Fibroblast of mammary gland (primary cell): ENCODE results near the gene EMB.

Source experiments
- DNase-seq: peaks from one replicate; pipeline ENCODE4 v3.0.0-alpha.2; 2010; ENCODE audit warnings: low read depth
- H3K4me3 ChIP-seq: 2 replicates; pipeline ENCODE4 v1.5.1; 2011; ENCODE audit warnings: low read depth, mild to moderate bottlenecking, low read length, moderate library complexity; ENCODE audit not compliant: control insufficient read depth
- TF ChIP-seq, protein P1 (sequence below): conservative IDR thresholded peaks from 2 replicates; pipeline ENCODE4 v1.5.1; 2011; ENCODE audit warnings: low read depth, low read length, inconsistent platforms; ENCODE audit not compliant: control insufficient read depth, insufficient read depth

The EMB gene

DNA sequence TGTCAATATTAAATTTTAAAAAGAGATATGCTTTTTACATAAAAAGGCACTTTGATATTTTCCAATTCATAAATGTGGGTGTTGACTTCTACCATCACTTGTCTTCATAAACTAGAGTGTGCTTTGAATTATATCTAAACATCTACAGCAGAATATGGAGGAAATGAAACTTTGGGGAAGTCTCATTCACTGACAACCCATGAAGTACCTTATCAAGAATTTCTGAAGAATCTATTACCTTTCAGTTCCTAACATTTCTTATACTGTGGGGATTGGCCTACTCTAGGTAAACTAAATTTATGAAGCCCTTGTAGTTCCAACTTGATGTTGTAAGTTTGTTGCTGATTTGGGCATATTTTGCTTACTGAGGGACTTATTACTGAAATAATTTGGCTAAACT, 81.9 kb downstream of the EMB start:
- no peak for DNase-seq
- no peak overlapping the region for H3K4me3 ChIP-seq
- TF ChIP-seq, protein P1, sequence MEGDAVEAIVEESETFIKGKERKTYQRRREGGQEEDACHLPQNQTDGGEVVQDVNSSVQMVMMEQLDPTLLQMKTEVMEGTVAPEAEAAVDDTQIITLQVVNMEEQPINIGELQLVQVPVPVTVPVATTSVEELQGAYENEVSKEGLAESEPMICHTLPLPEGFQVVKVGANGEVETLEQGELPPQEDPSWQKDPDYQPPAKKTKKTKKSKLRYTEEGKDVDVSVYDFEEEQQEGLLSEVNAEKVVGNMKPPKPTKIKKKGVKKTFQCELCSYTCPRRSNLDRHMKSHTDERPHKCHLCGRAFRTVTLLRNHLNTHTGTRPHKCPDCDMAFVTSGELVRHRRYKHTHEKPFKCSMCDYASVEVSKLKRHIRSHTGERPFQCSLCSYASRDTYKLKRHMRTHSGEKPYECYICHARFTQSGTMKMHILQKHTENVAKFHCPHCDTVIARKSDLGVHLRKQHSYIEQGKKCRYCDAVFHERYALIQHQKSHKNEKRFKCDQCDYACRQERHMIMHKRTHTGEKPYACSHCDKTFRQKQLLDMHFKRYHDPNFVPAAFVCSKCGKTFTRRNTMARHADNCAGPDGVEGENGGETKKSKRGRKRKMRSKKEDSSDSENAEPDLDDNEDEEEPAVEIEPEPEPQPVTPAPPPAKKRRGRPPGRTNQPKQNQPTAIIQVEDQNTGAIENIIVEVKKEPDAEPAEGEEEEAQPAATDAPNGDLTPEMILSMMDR, result no peak

DNA sequence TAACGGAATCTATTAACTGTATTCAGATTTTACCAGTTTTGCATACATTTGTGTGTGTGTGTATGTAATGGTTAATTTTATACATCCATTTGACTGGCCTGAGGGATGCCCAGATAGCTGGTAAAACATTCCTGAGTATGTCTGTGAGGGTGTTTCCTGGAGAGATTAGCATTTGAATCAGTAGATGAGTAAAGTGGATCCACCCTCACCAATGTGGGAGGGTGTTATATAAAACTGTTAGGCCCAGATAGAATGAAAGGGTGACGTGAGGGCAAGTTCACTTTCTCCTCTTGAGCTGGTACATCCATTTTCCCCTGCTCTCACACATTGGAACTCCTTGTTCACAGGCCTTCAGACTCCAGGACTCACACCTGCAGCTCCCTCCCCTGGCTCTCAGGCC, 88.7 kb downstream of the EMB start:
- TF ChIP-seq, protein P1, result no peak
- H3K4me3 ChIP-seq, result no peak overlapping the region
- DNase-seq, result no peak
